Choroid plexus epithelial cell (primary cell): Measurements from ENCODE around the gene TBC1D24.

Source experiments
- DNase-seq: peaks from one replicate; pipeline ENCODE4 v3.0.0-alpha.2; 2010; ENCODE audit warnings: low read depth
- H3K4me3 ChIP-seq: 2 replicates; pipeline ENCODE4 v1.5.1; 2011; ENCODE audit warnings: low read depth, mild to moderate bottlenecking, control low read depth, low read length, moderate library complexity
- TF ChIP-seq, protein P1 (sequence below): conservative IDR thresholded peaks from 2 replicates; pipeline ENCODE4 v1.5.1; 2011; ENCODE audit warnings: low read depth, mild to moderate bottlenecking, control low read depth, inconsistent platforms, low read length, moderate library complexity

TBC1D24 gene

DNA sequence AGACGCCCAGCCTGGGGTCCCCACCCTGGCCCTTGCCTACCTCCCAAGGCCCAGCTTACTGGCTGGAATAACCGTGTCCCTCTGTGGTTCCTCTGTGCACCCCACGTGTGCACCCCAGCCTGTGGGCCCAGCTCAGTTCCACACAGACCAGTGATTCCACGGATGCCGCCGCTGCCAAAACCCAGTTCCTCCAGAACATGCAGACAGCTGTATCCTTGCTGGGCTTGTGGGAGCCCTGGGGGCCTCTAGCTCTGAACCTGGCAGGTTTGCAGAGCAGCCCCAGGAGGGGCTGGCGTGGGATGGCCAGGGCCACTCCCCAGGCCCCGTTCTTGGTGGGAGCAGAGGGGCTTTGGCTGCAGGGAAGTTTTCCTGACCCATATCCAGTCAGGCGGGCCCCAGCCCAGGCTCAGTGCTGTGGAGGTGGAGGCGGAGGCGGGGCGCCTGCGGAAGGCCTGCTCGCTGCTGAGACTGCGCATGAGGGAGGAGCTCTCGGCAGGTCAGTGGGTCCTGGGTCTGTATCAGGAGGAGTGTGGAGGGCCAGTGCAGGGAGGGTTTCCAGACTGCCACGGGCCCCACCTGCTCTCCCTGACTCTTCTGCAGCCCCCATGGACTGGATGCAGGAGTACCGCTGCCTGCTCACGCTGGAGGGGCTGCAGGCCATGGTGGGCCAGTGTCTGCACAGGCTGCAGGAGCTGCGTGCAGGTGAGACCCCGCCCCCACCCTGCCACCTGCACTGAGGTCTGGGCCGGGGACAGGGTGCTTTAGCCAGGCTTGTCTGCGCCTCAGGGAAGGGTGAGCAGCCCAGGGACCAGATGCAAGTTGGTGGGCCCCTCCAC lies 12.7 kb upstream of the TBC1D24 start:
- H3K4me3 ChIP-seq, result no peak overlapping the region
- TF ChIP-seq, protein P1, sequence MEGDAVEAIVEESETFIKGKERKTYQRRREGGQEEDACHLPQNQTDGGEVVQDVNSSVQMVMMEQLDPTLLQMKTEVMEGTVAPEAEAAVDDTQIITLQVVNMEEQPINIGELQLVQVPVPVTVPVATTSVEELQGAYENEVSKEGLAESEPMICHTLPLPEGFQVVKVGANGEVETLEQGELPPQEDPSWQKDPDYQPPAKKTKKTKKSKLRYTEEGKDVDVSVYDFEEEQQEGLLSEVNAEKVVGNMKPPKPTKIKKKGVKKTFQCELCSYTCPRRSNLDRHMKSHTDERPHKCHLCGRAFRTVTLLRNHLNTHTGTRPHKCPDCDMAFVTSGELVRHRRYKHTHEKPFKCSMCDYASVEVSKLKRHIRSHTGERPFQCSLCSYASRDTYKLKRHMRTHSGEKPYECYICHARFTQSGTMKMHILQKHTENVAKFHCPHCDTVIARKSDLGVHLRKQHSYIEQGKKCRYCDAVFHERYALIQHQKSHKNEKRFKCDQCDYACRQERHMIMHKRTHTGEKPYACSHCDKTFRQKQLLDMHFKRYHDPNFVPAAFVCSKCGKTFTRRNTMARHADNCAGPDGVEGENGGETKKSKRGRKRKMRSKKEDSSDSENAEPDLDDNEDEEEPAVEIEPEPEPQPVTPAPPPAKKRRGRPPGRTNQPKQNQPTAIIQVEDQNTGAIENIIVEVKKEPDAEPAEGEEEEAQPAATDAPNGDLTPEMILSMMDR, result no peak
- no peak for DNase-seq

DNA sequence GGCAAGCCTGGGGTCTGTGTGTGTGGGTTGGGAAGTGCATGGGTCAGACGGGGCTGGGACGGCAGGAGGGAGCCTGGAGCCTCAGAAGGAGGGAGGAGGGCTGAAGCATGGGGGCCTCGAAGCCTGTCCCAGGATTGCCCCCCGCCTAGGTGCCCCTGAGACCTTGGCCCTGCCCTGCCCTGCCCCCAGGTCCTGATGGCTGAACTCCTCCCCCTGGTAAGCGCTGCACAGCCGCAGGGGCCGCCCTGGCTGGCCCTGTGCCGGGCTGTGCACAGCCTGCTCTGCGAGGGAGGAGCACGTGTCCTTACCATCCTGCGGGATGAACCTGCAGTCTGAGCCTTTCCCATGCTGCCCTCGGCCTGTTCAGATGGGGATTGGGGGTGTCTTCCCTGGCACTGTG lies 10.6 kb upstream of the TBC1D24 start:
- TF ChIP-seq, protein P1, result no peak
- H3K4me3 ChIP-seq, result no peak overlapping the region
- no peak for DNase-seq

- H3K4me3 ChIP-seq, result no peak overlapping the region
- no peak for DNase-seq
- TF ChIP-seq, protein P1, result peak; percentile 54
These were observed 9.1 kb upstream of the TBC1D24 start for GRCh38 chr16:2465653-2466415.

- DNase-seq, result no peak
- TF ChIP-seq, protein P1, result no peak
- H3K4me3 ChIP-seq, result no peak overlapping the region
These were observed 8.0 kb upstream of the TBC1D24 start for GRCh38 chr16:2466667-2467527.

GRCh38 chr16:2467528-2468232 lies 7.2 kb upstream of the TBC1D24 start:
- DNase-seq, result peak; percentile 53
- H3K4me3 ChIP-seq, result peak overlapping the region; percentile 50
- TF ChIP-seq, protein P1, result peak; percentile 12

GRCh38 chr16:2468233-2468724 lies 6.6 kb upstream of the TBC1D24 start:
- TF ChIP-seq, protein P1, result no peak
- H3K4me3 ChIP-seq, result peak overlapping the region; percentile 50
- no peak for DNase-seq
